H1 (cell line): ENCODE results near the gene VSIR. TPM values are rescaled to one million over a fixed set of nuclear protein-coding genes. Genes with fewer than 3 reads are reported as not detected.

Experiments
- CTCF ChIA-PET: fragments of 300-600 bp; sonication (Branson Sonifier 250); formaldehyde crosslinking; loops from one replicate; lab custom pipeline; 2021; ENCODE audit not compliant: partially characterized antibody; lab: Charles Lee
- POLR2A ChIA-PET: fragments of 300-600 bp; sonication (Branson Sonifier 250); formaldehyde crosslinking; loops from one replicate; lab custom pipeline; 2021; ENCODE audit warnings: inconsistent platforms; ENCODE audit not compliant: partially characterized antibody; lab: Charles Lee
- DNase-seq, 2 experiments: peaks; one replicate each; pipeline versions ENCODE4 v3.0.0 to v3.0.0-alpha.2; 2010 to 2022; ENCODE audit warnings: low spot score in 2 of 2, low read depth in 1 of 2, mixed read lengths in 1 of 2
- FAIRE-seq: peaks from 2 replicates; lab custom pipeline; 2011; peaks lifted over from hg19 to GRCh38; lab: Jason Lieb, UNC
- H2AFZ ChIP-seq: 2 replicates; pipeline ENCODE4 v1.8.1; 2012; ENCODE audit warnings: low read length, inconsistent platforms
- H2AK5ac ChIP-seq: 2 replicates; pipeline ENCODE4 v1.6.1; 2013; ENCODE audit warnings: low read depth, low read length
- H2BK120ac ChIP-seq: replicated peaks from 2 replicates; pipeline ENCODE3; 2013; ENCODE audit warnings: low read depth, low read length, inconsistent platforms
- H2BK12ac ChIP-seq: 2 replicates; pipeline ENCODE4 v1.6.1; 2013; ENCODE audit warnings: low read depth, low read length
- H2BK15ac ChIP-seq: 2 replicates; pipeline ENCODE4 v1.6.1; 2013; ENCODE audit warnings: low read length
- H2BK20ac ChIP-seq: 2 replicates; pipeline ENCODE4 v1.6.1; 2013; ENCODE audit warnings: low read length
- H2BK5ac ChIP-seq: 2 replicates; pipeline ENCODE4 v1.6.1; 2013; ENCODE audit warnings: low read depth, low read length
- H3K14ac ChIP-seq: 2 replicates; pipeline ENCODE4 v1.6.1; 2013; ENCODE audit warnings: inconsistent platforms; ENCODE audit not compliant: insufficient read length
- H3K18ac ChIP-seq: 2 replicates; pipeline ENCODE4 v1.6.1; 2013; ENCODE audit warnings: low read length; ENCODE audit errors: extremely low read depth
- H3K23ac ChIP-seq: 2 replicates; pipeline ENCODE4 v1.6.1; 2013; ENCODE audit warnings: inconsistent platforms; ENCODE audit not compliant: insufficient read length
- H3K23me2 ChIP-seq: 2 replicates; pipeline ENCODE4 v1.6.1; 2013; ENCODE audit warnings: low read depth, low read length
- H3K27ac ChIP-seq: 2 replicates; pipeline ENCODE4 v1.6.1; 2011; ENCODE audit warnings: low read depth, low read length, inconsistent platforms
- H3K27me3 ChIP-seq, 4 experiments: replicated peaks in 1 of 4; 1 replicate in 1 of 4; 2 replicates in 3 of 4; pipeline versions ENCODE4 v1.6.1 to v1.8.1; 2011 to 2013; ENCODE audit warnings: low read length in 3 of 4, mild to moderate bottlenecking in 3 of 4, inconsistent platforms in 2 of 4, mixed read lengths in 2 of 4, moderate library complexity in 1 of 4; ENCODE audit not compliant: control insufficient read depth in 3 of 4, insufficient read depth in 3 of 4; ENCODE audit errors: extremely low read depth in 1 of 4
- H3K36me3 ChIP-seq, 4 experiments: 2 replicates each; pipeline versions ENCODE4 v1.6.1 to v1.8.1; 2011 to 2013; ENCODE audit warnings: mild to moderate bottlenecking in 4 of 4, low read length in 3 of 4, moderate library complexity in 2 of 4, control low read depth in 1 of 4, inconsistent platforms in 1 of 4; ENCODE audit not compliant: insufficient read depth in 4 of 4, control insufficient read depth in 2 of 4
- H3K4ac ChIP-seq: replicated peaks from 2 replicates; pipeline ENCODE3; 2013; ENCODE audit warnings: low read length, low read depth, mixed read lengths, inconsistent platforms; ENCODE audit not compliant: insufficient read length
- H3K4me1 ChIP-seq, 4 experiments: replicated peaks in 1 of 4; 1 replicate in 1 of 4; 2 replicates in 3 of 4; pipeline versions ENCODE4 v1.6.1 to v1.8.1; 2011 to 2013; ENCODE audit warnings: low read length in 3 of 4, inconsistent platforms in 2 of 4, mixed read lengths in 1 of 4; ENCODE audit not compliant: insufficient read depth in 4 of 4, control insufficient read depth in 3 of 4
- H3K4me2 ChIP-seq, 2 experiments: 2 replicates each; pipeline versions ENCODE4 v1.6.1 to v1.8.1; 2011 to 2013; ENCODE audit warnings: low read depth in 2 of 2, low read length in 2 of 2, control low read depth in 1 of 2, inconsistent platforms in 1 of 2, mild to moderate bottlenecking in 1 of 2; ENCODE audit not compliant: insufficient read depth in 1 of 2
- H3K4me3 ChIP-seq, 4 experiments: fragments of 200-600, 300-600 bp in 1 of 4; sonication (generic), shearing (Covaris generic), sonication (Bioruptor Twin) in 1 of 4; 2 replicates each; pipeline versions ENCODE4 v1.5.1 to v1.8.1; 2011 to 2016; ENCODE audit warnings: low read length in 4 of 4, low read depth in 3 of 4, control low read depth in 2 of 4, inconsistent platforms in 2 of 4, mild to moderate bottlenecking in 2 of 4, mixed read lengths in 1 of 4, moderate library complexity in 1 of 4; ENCODE audit not compliant: insufficient read depth in 2 of 4; ENCODE audit errors: extremely low read depth in 1 of 4
- H3K56ac ChIP-seq: replicated peaks from 2 replicates; pipeline ENCODE3; 2013; ENCODE audit warnings: low read depth, mild to moderate bottlenecking, mixed read lengths, low read length, inconsistent platforms; ENCODE audit not compliant: insufficient read length
- H3K79me1 ChIP-seq: 2 replicates; pipeline ENCODE4 v1.6.1; 2013; ENCODE audit warnings: low read depth, low read length, control low read depth
- H3K79me2 ChIP-seq, 2 experiments: 2 replicates each; pipeline versions ENCODE4 v1.6.1 to v1.8.1; 2012 to 2013; ENCODE audit warnings: low read length in 2 of 2, mild to moderate bottlenecking in 2 of 2, inconsistent platforms in 1 of 2; ENCODE audit not compliant: insufficient read depth in 2 of 2, control insufficient read depth in 1 of 2
- H3K9ac ChIP-seq, 4 experiments: replicated peaks in 1 of 4; 1 replicate in 1 of 4; 2 replicates in 3 of 4; pipeline versions ENCODE4 v1.6.1 to v1.8.1; 2011 to 2013; ENCODE audit warnings: low read depth in 3 of 4, low read length in 3 of 4, control low read depth in 2 of 4, mild to moderate bottlenecking in 2 of 4, moderate library complexity in 2 of 4, inconsistent platforms in 1 of 4; ENCODE audit errors: extremely low read depth in 1 of 4
- H3K9me3 ChIP-seq, 2 experiments: 2 replicates each; pipeline versions ENCODE4 v1.6.1 to v1.8.1; 2012 to 2013; ENCODE audit warnings: mild to moderate bottlenecking in 2 of 2, moderate library complexity in 2 of 2, control low read depth in 1 of 2, inconsistent platforms in 1 of 2, low read depth in 1 of 2, low read length in 1 of 2, mixed read lengths in 1 of 2; ENCODE audit not compliant: insufficient read depth in 2 of 2
- H4K20me1 ChIP-seq, 2 experiments: replicated peaks in 1 of 2; 2 replicates each; pipeline versions ENCODE3 to v1.8.1; 2011 to 2013; ENCODE audit warnings: inconsistent platforms in 2 of 2, low read length in 2 of 2, mild to moderate bottlenecking in 1 of 2; ENCODE audit not compliant: insufficient read depth in 2 of 2, control insufficient read depth in 1 of 2
- H4K5ac ChIP-seq: 2 replicates; pipeline ENCODE4 v1.6.1; 2013; ENCODE audit warnings: low read length, low read depth, mixed read lengths, inconsistent platforms; ENCODE audit not compliant: insufficient read length
- H4K8ac ChIP-seq: 2 replicates; pipeline ENCODE4 v1.8.0; 2013; ENCODE audit warnings: mild to moderate bottlenecking, moderate library complexity, low read length, inconsistent platforms; ENCODE audit not compliant: insufficient read depth; ENCODE audit errors: extremely low read depth
- H4K91ac ChIP-seq: replicated peaks from 2 replicates; pipeline ENCODE3; 2013; ENCODE audit warnings: low read length, mixed read lengths, inconsistent platforms; ENCODE audit not compliant: insufficient read length
- CREB1 ChIP-seq: IDR thresholded peaks from 2 replicates; pipeline ENCODE4 v1.6.1; 2012; ENCODE audit warnings: inconsistent platforms
- KDM1A ChIP-seq: fragments of 200-600, 300-600 bp; sonication (generic); IDR thresholded peaks from 2 replicates; pipeline ENCODE4 v1.7.1; 2016; ENCODE audit warnings: mild to moderate bottlenecking, low read length, borderline replicate concordance
- POLR2A ChIP-seq, 2 experiments: IDR thresholded peaks; 1 replicate in 1 of 2; 2 replicates in 1 of 2; pipeline ENCODE4 v1.6.1; 2011; ENCODE audit warnings: low read depth in 2 of 2, low read length in 2 of 2, mild to moderate bottlenecking in 2 of 2; ENCODE audit errors: control extremely low read depth in 1 of 2
- POLR2AphosphoS5 ChIP-seq: IDR thresholded peaks from 2 replicates; pipeline ENCODE4 v1.6.1; 2011; ENCODE audit warnings: low read depth, low read length
- POU5F1 ChIP-seq: IDR thresholded peaks from 2 replicates; pipeline ENCODE4 v1.6.1; 2011; ENCODE audit warnings: low read depth, mild to moderate bottlenecking, low read length, moderate library complexity
- TAF7 ChIP-seq: optimal IDR thresholded peaks from 2 replicates; pipeline ENCODE3; 2011; ENCODE audit warnings: low read depth, mild to moderate bottlenecking, inconsistent platforms, low read length, moderate library complexity, borderline replicate concordance
- TBP ChIP-seq: IDR thresholded peaks from 2 replicates; pipeline ENCODE4 v1.6.1; 2011; ENCODE audit warnings: low read depth, low read length, improper control_type of control experiment
- TCF12 ChIP-seq: IDR thresholded peaks from 2 replicates; pipeline ENCODE4 v1.6.1; 2011; ENCODE audit warnings: low read depth, mild to moderate bottlenecking, low read length
- ZNF274 ChIP-seq: IDR thresholded peaks from 2 replicates; pipeline ENCODE4 v1.7.0; 2012; ENCODE audit warnings: low read length, borderline replicate concordance; ENCODE audit errors: extremely low read depth
- WGBS, 2 experiments: shearing (Covaris generic) in 1 of 2; methylation state at CpG; one replicate each; pipeline versions ENCODE4 v1.1.6 to v1.1.7; 2013 to 2015; ENCODE audit warnings: low lambda C conversion rate in 2 of 2, mixed read lengths in 2 of 2, inconsistent platforms in 1 of 2, low coverage in 1 of 2, missing lambda C conversion rate in 1 of 2; ENCODE audit not compliant: insufficient replicate concordance in 2 of 2, insufficient coverage in 1 of 2, insufficient read length in 1 of 2; ENCODE audit errors: extremely low coverage in 1 of 2, missing lambda C conversion rate in 1 of 2; 5-methylcytosine and 5-hydroxymethylcytosine counted together
- polyA plus RNA-seq, 7 experiments: library from polyadenylated mRNA; depleted of rRNA in 3 of 7; stranded (reverse) in 5 of 7; unstranded in 2 of 7; fragments of >200 nt in 5 of 7; fragments of 200-250 nt in 2 of 7; gene quantifications; 1 replicate in 5 of 7; 2 replicates in 1 of 7; 4 replicates in 1 of 7; pipeline versions ENCODE4 v1.2.1 to v1.2.3, GENCODE V29; 2011 to 2013; ENCODE audit warnings: missing spikeins in 2 of 7, mixed read lengths in 2 of 7
- total RNA-seq: library from RNA; stranded (reverse); fragmentation: NEBNext Ultra II Directional; extraction: Animal tissue kit (Norgen Biotek cat#: 25700); gene quantifications from 2 replicates; pipeline ENCODE4 v1.2.1, GENCODE V29; 2021
- TF ChIP-seq, protein P1 (sequence below), 3 experiments: IDR thresholded peaks; 1 replicate in 2 of 3; 2 replicates in 1 of 3; pipeline versions ENCODE4 v1.5.1 to v1.6.1; 2011; ENCODE audit warnings: low read length in 3 of 3, mild to moderate bottlenecking in 3 of 3, inconsistent platforms in 2 of 3, low read depth in 1 of 3, moderate library complexity in 1 of 3; ENCODE audit not compliant: insufficient read depth in 1 of 3; ENCODE audit errors: control extremely low read depth in 1 of 3
- TF ChIP-seq, protein P2 (sequence below): IDR thresholded peaks from 2 replicates; pipeline ENCODE4 v1.6.1; 2011; ENCODE audit warnings: low read length, improper control_type of control experiment

Gene VSIR
- total and polyA plus RNA-seq, 2 of the 8 experiments (the other 6 are each of a cell fraction or from before 2014, with no cell fraction given): 0.33 TPM; not detected in 1

- Histone ChIP-seq H3K9ac (no peak overlapping the region), H3K56ac (no peak overlapping the region), H2AK5ac (no peak overlapping the region), H3K4me3 (no peak overlapping the region), H3K4me2 (no peak overlapping the region), H3K27me3 (peaks cover 0 to 3% (median 0%) of the 10 kb centered on the region in 4 experiments; a peak in 1 of 7 replicates), H4K8ac (no peak overlapping the region), H3K27ac (no peak overlapping the region), H3K18ac (no peak overlapping the region; the same call in 1 of the 2 replicates), H2BK20ac (no peak overlapping the region), H4K20me1 (no peaks in the 10 kb centered on the region), H3K4ac (no peak overlapping the region), H3K4me1 (no peaks in the 10 kb centered on the region; a peak in 3 of 7 replicates), H3K23ac (no peak overlapping the region), H2BK5ac (no peak overlapping the region), H3K36me3 (no peaks in the 10 kb centered on the region), H2BK15ac (peak overlapping the region; percentile 29; the same call in 1 of the 2 replicates), H3K79me2 (no peaks in the 10 kb centered on the region), H2BK12ac (no peak overlapping the region), H2BK120ac (no peak overlapping the region), H4K91ac (no peak overlapping the region), H3K14ac (no peak overlapping the region), H4K5ac (no peak overlapping the region), H3K9me3 (no peaks in the 10 kb centered on the region), H3K23me2 (no peaks in the 10 kb centered on the region), H2AFZ (no peak overlapping the region), H3K79me1 (no peaks in the 10 kb centered on the region)
- ChIA-PET CTCF (interaction anchor here (0.8 to 7.0 kb wide), 22 partner anchors 7 to 395 kb away, joined by 3 to 169 read pairs (median 5); partner anchors contain the start of genes C10orf105, CDH23 and SLC29A3), POLR2A (no interaction called here)
- WGBS, 2 experiments: 93% methylated on average over 18 of the region's 18 CpGs; no CpG with 5 or more reads in 1 of the 2 experiments
- FAIRE-seq (no peak), DNase-seq (no peak)
- TF ChIP-seq TAF7: no peak
- no peak for TF ChIP-seq POLR2A (IDR thresholded peaks at IDR 0.05; ENCODE audit: control extremely low read depth in 1 of 2, low read depth in 2 of 2, low read length in 2 of 2)
- no peak for TF ChIP-seq POU5F1
- no peak for TF ChIP-seq ZNF274
- TF ChIP-seq POLR2AphosphoS5: no peak
- no peak for TF ChIP-seq TBP
- TF ChIP-seq, protein P1, sequence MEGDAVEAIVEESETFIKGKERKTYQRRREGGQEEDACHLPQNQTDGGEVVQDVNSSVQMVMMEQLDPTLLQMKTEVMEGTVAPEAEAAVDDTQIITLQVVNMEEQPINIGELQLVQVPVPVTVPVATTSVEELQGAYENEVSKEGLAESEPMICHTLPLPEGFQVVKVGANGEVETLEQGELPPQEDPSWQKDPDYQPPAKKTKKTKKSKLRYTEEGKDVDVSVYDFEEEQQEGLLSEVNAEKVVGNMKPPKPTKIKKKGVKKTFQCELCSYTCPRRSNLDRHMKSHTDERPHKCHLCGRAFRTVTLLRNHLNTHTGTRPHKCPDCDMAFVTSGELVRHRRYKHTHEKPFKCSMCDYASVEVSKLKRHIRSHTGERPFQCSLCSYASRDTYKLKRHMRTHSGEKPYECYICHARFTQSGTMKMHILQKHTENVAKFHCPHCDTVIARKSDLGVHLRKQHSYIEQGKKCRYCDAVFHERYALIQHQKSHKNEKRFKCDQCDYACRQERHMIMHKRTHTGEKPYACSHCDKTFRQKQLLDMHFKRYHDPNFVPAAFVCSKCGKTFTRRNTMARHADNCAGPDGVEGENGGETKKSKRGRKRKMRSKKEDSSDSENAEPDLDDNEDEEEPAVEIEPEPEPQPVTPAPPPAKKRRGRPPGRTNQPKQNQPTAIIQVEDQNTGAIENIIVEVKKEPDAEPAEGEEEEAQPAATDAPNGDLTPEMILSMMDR (IDR thresholded peaks at IDR 0.05; ENCODE audit: control extremely low read depth in 1 of 3, insufficient read depth in 1 of 3, low read depth in 1 of 3, low read length in 3 of 3): no peak
- TF ChIP-seq CREB1: no peak
- TF ChIP-seq TCF12: no peak
- TF ChIP-seq, protein P2, sequence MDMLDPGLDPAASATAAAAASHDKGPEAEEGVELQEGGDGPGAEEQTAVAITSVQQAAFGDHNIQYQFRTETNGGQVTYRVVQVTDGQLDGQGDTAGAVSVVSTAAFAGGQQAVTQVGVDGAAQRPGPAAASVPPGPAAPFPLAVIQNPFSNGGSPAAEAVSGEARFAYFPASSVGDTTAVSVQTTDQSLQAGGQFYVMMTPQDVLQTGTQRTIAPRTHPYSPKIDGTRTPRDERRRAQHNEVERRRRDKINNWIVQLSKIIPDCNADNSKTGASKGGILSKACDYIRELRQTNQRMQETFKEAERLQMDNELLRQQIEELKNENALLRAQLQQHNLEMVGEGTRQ: no peak
- no peak for TF ChIP-seq KDM1A
These were observed 68.5 kb downstream of the VSIR start for GRCh38 chr10:71704816-71705215.
